C4-2B (cell line): ENCODE results near the gene AKR1B1.

Source experiments
- ZFX ChIP-seq: fragments of 450-650 bp; IDR thresholded peaks from 2 replicates; pipeline ENCODE4 v1.6.1; 2017
- TF ChIP-seq, protein P1 (sequence below): fragments of 450-650 bp; conservative IDR thresholded peaks from 2 replicates; pipeline ENCODE4 v1.5.1; 2017; ENCODE audit warnings: mild to moderate bottlenecking

DNA sequence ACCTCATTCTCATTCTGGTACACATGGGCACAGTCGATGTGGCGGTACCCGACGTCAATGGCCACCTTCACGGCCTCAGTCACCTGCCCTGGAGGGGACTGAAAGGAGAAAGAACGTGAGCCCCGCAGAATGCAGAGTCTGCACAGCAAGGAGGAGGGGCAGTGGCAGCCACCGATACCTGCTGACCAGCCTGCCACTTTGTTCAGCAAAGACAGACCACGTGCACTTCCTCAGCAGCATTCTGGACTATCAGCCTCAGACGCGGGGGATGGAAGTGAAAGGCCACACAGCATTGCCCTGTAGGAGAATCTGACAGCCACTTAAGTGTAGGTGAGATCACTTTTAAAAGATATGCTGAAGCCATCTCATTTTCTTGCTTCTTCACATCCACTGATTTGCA, 7.2 kb downstream of the AKR1B1 start:
- TF ChIP-seq, protein P1, sequence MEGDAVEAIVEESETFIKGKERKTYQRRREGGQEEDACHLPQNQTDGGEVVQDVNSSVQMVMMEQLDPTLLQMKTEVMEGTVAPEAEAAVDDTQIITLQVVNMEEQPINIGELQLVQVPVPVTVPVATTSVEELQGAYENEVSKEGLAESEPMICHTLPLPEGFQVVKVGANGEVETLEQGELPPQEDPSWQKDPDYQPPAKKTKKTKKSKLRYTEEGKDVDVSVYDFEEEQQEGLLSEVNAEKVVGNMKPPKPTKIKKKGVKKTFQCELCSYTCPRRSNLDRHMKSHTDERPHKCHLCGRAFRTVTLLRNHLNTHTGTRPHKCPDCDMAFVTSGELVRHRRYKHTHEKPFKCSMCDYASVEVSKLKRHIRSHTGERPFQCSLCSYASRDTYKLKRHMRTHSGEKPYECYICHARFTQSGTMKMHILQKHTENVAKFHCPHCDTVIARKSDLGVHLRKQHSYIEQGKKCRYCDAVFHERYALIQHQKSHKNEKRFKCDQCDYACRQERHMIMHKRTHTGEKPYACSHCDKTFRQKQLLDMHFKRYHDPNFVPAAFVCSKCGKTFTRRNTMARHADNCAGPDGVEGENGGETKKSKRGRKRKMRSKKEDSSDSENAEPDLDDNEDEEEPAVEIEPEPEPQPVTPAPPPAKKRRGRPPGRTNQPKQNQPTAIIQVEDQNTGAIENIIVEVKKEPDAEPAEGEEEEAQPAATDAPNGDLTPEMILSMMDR = no peak
- no peak for TF ChIP-seq ZFX
